HG03280 (cell line): ENCODE results near the gene TPM4.
A peak's percentile ranks its signal among the peaks of the same experiment; 100 is the strongest.
"Not testable (repeated sequence)": the region's sequence is repeated elsewhere in the genome, so short reads cannot be mapped to it uniquely, and the experiment has no call there.

Source experiments
- ATAC-seq: cut with Tn5 transposase; IDR thresholded peaks from one replicate; pipeline ENCODE4 v1.9.1; 2021; ENCODE audit warnings: mild to moderate bottlenecking, moderate library complexity; ENCODE audit not compliant: unreplicated experiment

The TPM4 gene

DNA sequence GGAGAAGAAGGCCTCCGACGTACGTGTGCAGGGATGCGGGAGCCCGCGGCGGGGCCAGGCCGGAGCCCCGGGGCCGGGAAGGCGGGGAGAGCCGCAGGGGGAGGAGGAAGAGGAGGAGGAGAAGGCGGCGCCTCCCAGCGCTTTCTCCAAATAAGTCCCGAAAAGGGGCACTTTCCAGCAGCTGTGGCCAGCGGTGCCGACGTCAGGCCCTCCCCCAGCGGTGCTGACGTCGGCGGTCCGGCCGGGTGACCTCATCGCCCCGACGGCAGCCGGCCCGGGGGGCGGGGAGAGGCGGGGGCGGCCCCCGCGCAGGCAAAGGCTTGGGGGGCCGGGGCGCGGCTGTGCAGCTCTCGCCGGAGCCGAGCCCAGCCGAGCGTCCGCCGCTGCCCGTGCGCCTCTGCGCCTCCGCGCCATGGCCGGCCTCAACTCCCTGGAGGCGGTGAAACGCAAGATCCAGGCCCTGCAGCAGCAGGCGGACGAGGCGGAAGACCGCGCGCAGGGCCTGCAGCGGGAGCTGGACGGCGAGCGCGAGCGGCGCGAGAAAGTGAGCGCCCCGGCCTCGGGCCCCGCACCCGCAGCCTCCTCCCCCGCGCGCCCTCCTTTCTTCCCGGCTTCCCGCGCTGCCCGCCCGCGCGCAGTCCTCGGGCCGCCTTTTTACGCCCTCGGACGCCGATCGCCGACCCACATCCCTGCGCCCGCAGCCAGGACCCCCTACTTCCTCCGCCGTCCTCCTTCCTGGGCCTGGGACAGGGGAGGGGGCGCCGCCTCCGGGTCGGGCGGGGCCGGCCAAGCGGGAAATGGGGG is at the start of gene TPM4:
TPM4 (plus strand) TSS at position 342 of the 804 bp plus-strand sequence; CDS start at position 413, 71 bp downstream.
- peak; percentile 55 for ATAC-seq

- no peak for ATAC-seq
Observed at GRCh38 chr19:16026756-16027155, 49.5 kb upstream of the TPM4 start.

- ATAC-seq = no peak
Observed at GRCh38 chr19:16027528-16027927, 48.8 kb upstream of the TPM4 start.

DNA sequence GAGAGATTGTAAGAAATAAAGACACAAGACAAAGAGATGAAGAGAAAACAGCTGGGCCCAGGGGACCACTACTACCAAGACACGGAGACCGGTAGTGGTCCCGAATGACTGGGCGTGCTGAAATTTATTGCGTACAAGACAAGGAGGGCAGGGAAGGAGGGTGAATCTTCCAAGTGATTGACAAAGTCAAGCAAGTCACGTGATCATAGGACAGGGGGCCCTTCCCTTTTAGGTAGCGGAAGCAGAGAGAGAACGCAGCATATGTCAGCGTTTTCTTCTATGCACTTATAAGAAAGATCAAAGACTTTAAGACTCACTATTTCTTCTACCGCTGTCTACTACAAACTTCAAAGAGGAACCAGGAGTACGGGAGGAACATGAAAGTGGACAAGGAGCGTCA is 46.1 kb upstream of the TPM4 start:
- not testable (repeated sequence) for ATAC-seq

DNA sequence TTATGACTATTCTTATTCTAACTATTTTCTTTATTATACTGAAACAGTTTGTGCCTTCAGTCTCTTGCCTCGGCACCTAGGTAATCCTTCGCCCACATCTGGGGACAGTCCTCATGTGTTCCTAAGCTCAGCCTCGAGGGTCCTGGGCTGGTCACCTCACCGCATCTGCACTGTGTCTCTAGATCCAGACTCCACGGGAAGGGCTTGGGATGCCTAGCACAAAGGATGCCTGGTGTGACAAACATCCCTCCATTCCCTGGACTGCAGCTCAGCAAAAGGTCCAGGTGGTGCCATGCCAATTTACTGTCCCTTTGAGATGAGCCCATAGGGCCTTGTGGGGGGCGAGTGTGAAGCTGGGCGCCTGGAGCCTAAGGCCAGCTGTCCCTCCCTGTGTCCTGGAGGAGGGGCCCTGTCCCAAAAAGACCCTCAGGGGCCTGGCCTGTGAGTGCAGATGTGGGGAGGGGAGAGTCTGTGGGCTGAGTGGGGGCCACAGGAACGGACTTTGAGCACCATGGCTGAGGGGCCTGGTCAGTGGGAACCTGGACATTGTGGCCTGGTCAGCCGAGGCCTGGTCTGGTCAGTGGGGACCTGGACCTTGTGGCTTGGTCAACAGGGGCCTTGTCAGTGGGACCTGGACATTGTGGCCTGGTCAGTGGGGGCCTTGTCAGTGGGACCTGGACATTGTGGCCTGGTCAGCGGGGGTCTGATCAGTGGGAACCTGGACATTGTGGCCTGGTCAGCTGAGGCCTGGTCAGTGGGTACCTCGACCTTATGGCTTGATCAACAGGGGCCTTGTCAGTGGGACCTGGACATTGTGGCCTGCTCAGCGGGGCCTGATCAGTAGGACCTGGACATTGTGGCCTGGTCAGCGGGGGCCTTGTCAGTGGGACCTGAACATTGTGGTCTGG is 45.1 kb upstream of the TPM4 start:
- no peak for ATAC-seq

GRCh38 chr19:16031872-16032200 is 44.5 kb upstream of the TPM4 start:
- ATAC-seq = no peak

DNA sequence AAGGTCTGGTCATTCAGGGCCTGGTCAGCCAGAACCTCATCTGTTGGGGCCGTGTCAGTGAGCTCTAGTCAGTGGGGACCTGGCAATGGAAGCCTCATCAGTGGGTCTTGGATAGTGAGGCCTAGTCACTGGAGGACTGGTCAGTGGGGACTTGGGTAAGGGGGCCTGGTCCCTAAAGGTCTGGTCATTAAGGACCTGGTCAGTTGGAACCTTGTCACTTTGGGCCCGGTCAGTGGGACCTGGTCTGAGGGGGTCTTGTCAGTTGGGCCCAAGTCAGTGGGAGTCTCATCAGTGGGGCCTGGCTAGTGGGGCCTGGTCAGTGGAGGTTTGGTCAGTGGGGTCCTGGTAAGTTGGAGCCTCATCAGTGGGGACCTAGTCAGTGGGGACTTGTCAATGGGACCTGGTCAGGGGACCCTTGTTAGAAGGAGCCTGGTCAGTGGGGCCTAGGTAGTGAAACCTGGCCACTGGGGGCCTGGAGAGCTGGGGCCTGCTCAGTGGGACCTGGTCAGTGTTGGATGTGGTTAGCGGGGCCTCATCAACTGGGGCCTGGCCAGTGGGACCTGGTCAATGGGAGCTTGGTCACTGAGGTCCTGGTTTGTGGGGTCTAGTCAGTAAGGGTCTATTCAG is 43.7 kb upstream of the TPM4 start:
- no peak for ATAC-seq

GRCh38 chr19:16033136-16033530 is 43.2 kb upstream of the TPM4 start:
- ATAC-seq = no peak

- no peak for ATAC-seq
Observed at GRCh38 chr19:16033721-16034120, 42.6 kb upstream of the TPM4 start.

- no peak for ATAC-seq
Observed at GRCh38 chr19:16034180-16034579, 42.1 kb upstream of the TPM4 start.

DNA sequence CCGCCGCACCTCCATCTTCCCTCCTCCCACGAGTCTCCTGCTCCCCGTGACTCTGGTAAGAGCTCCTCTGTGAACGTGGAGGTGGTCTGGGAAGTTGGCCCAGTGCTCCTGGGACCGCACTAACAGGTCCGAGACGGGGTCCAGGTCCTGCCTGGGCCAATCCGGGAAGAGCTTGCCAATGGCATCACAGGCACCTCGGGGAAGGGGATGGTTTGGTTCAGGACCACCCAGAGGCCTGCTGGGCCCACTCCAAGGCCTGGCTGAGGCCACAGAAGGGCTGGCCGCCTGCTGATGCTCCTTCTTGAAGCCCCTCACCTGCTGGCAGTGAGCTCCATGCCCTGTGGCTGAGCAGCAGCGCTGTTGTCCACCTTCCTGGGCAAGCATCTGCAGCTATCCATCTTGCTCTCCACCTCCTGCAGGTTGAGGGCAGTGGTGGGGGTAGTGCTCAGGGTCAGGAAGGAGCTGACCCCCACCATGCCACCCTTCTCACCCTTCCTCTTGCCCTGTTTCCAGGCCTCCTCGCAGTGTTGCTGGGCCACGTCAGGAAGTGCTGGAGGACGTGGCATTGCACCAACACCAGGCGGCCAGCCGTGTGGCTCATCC is 41.2 kb upstream of the TPM4 start:
- ATAC-seq = no peak

DNA sequence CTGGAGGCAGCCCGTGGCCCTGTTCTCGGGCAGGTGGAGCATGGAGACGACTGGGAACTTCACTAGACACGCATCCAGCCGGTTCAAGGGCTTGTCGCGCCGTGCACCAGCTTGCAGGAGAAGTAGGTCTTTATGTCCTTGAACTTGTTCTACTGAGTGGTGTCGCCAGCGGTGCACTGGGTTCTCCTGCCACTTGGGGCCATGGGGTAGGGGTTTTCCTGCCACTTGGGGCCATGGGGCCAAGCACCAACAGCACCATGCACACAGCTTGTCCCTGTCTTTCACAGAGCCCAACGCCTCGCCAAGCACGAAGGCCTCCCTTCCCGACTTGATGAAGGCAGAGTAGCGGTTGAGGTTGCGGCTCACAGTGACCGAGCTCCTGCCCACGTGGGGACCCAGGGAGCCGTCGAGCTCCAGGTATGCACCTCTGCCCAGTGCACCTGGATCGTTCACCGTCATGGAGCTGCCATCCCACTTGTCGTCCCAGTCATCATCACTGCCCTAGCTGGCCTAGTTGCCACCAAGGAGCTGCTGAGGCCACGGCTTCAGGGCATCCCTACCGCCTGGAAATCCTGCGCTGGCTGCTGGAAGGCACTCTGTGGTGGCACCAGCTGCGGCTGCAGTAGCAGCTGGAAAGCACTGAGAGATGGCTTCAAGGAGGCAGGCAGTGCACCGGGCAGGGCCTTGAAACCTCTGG is 40.5 kb upstream of the TPM4 start:
- ATAC-seq = no peak

GRCh38 chr19:16036397-16036925 is 39.8 kb upstream of the TPM4 start:
- no peak for ATAC-seq

DNA sequence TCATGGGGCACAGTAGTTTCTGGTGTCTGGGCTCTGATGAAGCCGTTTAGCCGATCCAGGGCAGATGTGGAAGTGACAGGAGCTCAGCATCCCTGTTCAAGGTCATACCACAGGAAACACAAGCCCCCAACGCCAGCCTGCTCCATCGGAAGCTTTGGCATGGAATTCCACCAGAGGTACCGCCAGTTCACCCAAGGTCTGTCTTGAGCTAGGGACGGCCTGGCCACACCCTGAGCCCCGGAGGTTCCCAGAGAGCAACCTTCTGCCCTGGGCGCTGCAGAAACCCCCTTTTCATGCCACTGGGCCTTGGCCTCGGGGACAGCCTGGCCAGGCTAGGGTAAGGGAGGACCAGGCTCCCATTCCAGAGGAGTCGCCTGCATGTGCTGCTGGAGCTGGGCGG is 39.4 kb upstream of the TPM4 start:
- no peak for ATAC-seq

GRCh38 chr19:16037424-16038195 is 38.7 kb upstream of the TPM4 start:
- ATAC-seq = no peak

- ATAC-seq = no peak
Observed at GRCh38 chr19:16038196-16038695, 38.0 kb upstream of the TPM4 start.

DNA sequence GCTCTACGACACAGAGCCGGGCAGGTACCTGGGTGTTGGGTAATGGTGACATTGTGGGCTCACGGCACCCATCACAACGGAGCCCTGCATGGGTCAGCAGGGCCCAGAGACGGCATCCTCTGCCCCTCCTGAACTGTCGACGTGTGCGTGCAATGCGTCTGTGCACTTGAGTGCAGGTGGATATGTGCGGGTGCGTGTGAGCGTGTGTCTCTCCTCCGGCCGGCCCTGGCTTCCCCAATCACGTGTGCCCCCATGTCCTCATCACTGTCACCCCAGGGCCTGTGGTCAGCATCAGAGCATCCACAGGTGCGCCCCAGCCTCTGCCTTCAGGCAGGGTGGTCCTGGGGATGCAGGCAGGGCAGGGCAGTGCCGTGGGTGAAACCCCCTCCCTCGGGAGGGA is 37.2 kb upstream of the TPM4 start:
- no peak for ATAC-seq

DNA sequence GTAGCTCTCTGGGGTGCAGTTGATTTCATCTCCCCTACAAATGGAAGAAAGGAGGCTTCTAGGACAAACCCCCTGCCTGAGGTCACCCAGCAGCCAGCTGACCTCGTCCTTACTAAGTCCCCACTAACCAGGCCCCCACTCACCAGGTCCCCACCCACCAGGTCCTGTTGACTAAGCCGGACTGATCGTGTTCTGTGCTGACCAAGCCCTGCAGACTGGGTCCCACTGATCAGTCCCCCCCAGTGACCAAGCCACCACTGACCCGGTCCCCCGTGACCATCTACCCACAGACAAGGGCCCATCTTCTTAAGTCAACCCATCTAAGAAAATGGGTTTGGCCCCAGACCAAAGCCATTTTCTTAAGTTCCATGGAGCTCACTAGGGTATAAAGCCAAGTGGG is 36.8 kb upstream of the TPM4 start:
- no peak for ATAC-seq

DNA sequence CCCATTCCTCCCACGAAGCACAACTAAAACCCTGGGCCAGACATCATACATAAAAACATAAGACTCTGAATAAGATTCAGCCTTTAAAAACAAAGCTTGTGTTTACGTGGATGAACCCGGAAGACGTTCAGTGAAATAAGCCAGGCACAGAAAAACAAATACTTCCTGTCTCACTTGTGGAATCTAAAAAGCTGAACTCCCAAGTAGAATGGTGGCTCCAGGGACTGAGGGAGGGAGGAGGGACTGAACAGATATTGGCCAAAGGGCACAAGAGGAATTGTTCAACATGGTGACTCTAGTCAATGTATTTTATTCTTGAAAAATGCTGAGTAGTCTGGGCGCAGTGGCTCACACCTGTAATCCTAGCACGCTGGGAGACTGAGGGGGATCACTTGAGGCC is 35.7 kb upstream of the TPM4 start:
- no peak for ATAC-seq
